GM19035 (cell line): Measurements from ENCODE around the gene STK39.

Experiments
- ATAC-seq: cut with Tn5 transposase; IDR thresholded peaks from one replicate; pipeline ENCODE4 v1.9.1; 2021; ENCODE audit not compliant: unreplicated experiment

STK39 gene

GRCh38 chr2:168185583-168186274 lies 61.7 kb downstream of the STK39 start:
- ATAC-seq, result no peak

GRCh38 chr2:168184681-168185513 lies 62.5 kb downstream of the STK39 start:
- no peak for ATAC-seq

GRCh38 chr2:168183308-168183997 lies 63.9 kb downstream of the STK39 start:
- no peak for ATAC-seq

- no peak for ATAC-seq
These were observed 64.7 kb downstream of the STK39 start for GRCh38 chr2:168182550-168183249.

- ATAC-seq, result no peak
These were observed 65.6 kb downstream of the STK39 start for GRCh38 chr2:168181825-168182224.

GRCh38 chr2:168180914-168181313 lies 66.5 kb downstream of the STK39 start:
- no peak for ATAC-seq

- no peak for ATAC-seq
These were observed 66.9 kb downstream of the STK39 start for GRCh38 chr2:168180483-168180882.

- ATAC-seq, result no peak
These were observed 67.8 kb downstream of the STK39 start for GRCh38 chr2:168179592-168179991.

GRCh38 chr2:168178520-168179324 lies 68.7 kb downstream of the STK39 start:
- ATAC-seq, result no peak

GRCh38 chr2:168176402-168176801 lies 71.0 kb downstream of the STK39 start:
- no peak for ATAC-seq

GRCh38 chr2:168175469-168175868 lies 71.9 kb downstream of the STK39 start:
- ATAC-seq, result no peak

GRCh38 chr2:168174756-168175155 lies 72.6 kb downstream of the STK39 start:
- ATAC-seq, result no peak

GRCh38 chr2:168172071-168172470 lies 75.3 kb downstream of the STK39 start:
- ATAC-seq, result no peak

- ATAC-seq, result no peak
These were observed 76.2 kb downstream of the STK39 start for GRCh38 chr2:168171059-168171762.

GRCh38 chr2:168169097-168169745 lies 78.2 kb downstream of the STK39 start:
- ATAC-seq, result no peak

- ATAC-seq, result no peak
These were observed 79.7 kb downstream of the STK39 start for GRCh38 chr2:168167511-168168263.

- ATAC-seq, result no peak
These were observed 80.4 kb downstream of the STK39 start for GRCh38 chr2:168166902-168167510.
